PC-3 (cell line): Measurements from ENCODE around the gene LMO7. TPM values are rescaled to one million over a fixed set of nuclear protein-coding genes. Genes with fewer than 3 reads are reported as not detected.

Experiments used
- ATAC-seq: fragments of 200-7000 bp; cut with Tn5 transposase; 2 replicates; pipeline ENCODE4 v1.9.1; 2020; ENCODE audit warnings: mild to moderate bottlenecking, moderate library complexity
- BruUV-seq: library from RNA; stranded (reverse); fragments of 400-500 nt; replicated peaks from 2 replicates; lab custom pipeline; 2021; lab: Mats Ljungman, UMichigan
- CTCF ChIA-PET: fragments of 300-600 bp; sonication (Branson Sonifier 250); formaldehyde crosslinking; loops from one replicate; lab custom pipeline; 2022; ENCODE audit warnings: antibody characterized with exemption; lab: Charles Lee
- POLR2A ChIA-PET: fragments of 300-600 bp; sonication (Branson Sonifier 250); formaldehyde crosslinking; loops from one replicate; lab custom pipeline; 2022; ENCODE audit warnings: antibody characterized with exemption; ENCODE audit not compliant: unreplicated experiment; lab: Charles Lee
- DNase-seq: peaks from one replicate; pipeline ENCODE4 v3.0.0-alpha.2; 2015
- H2AFZ ChIP-seq: fragments of 300-600 bp; sonication (generic); 2 replicates; pipeline ENCODE4 v1.6.0; 2016; ENCODE audit warnings: antibody characterized with exemption, low read length
- H3F3A ChIP-seq: fragments of 300-600 bp; sonication (generic); one replicate; pipeline ENCODE4 v1.6.0; 2017; ENCODE audit warnings: antibody characterized with exemption, low read length, control low read depth, mild to moderate bottlenecking; ENCODE audit not compliant: unreplicated experiment
- H3K27ac ChIP-seq: fragments of 300-600 bp; sonication (generic); 2 replicates; pipeline ENCODE4 v1.5.1; 2016; ENCODE audit warnings: mild to moderate bottlenecking, low read length
- H3K27me3 ChIP-seq: fragments of 300-600 bp; sonication (generic); 2 replicates; pipeline ENCODE4 v1.6.1; 2016; ENCODE audit warnings: low read length, mixed read lengths
- H3K36me3 ChIP-seq: fragments of 300-600 bp; sonication (generic); 2 replicates; pipeline ENCODE4 v1.6.1; 2016; ENCODE audit warnings: low read depth, mixed run types, low read length, mixed read lengths
- H3K4me1 ChIP-seq: fragments of 300-600 bp; sonication (generic); 2 replicates; pipeline ENCODE4 v1.5.1; 2016; ENCODE audit warnings: low read length; ENCODE audit not compliant: insufficient read depth
- H3K4me2 ChIP-seq: fragments of 300-600 bp; sonication (generic); 2 replicates; pipeline ENCODE4 v1.6.0; 2016; ENCODE audit warnings: low read length
- H3K4me3 ChIP-seq: fragments of 300-600 bp; sonication (generic); 2 replicates; pipeline ENCODE4 v1.5.1; 2016; ENCODE audit warnings: mild to moderate bottlenecking, low read length, mixed read lengths
- H3K79me2 ChIP-seq: fragments of 300-600 bp; sonication (generic); 2 replicates; pipeline ENCODE4 v1.6.1; 2017; ENCODE audit warnings: low read length, mixed read lengths
- H3K9ac ChIP-seq: fragments of 300-600 bp; sonication (generic); 2 replicates; pipeline ENCODE4 v1.6.0; 2016; ENCODE audit warnings: mild to moderate bottlenecking, low read length
- H3K9me2 ChIP-seq: fragments of 300-600 bp; sonication (generic); replicated peaks from 2 replicates; pipeline ENCODE4 v1.6.1; 2016; ENCODE audit warnings: mixed run types, low read length, mixed read lengths
- H3K9me3 ChIP-seq: fragments of 300-600 bp; sonication (generic); 2 replicates; pipeline ENCODE4 v1.6.1; 2016; ENCODE audit warnings: low read length, mixed read lengths
- H4K20me1 ChIP-seq: fragments of 300-600 bp; sonication (generic); 2 replicates; pipeline ENCODE4 v1.6.1; 2016; ENCODE audit warnings: low read length, mixed read lengths
- CTCF ChIP-seq: fragments of 300-600 bp; sonication (generic); conservative IDR thresholded peaks from 2 replicates; pipeline ENCODE4 v1.5.1; 2017; ENCODE audit warnings: antibody characterized with exemption, low read depth, mild to moderate bottlenecking, low read length
- EZH2 ChIP-seq: fragments of 300-600 bp; sonication (generic); IDR thresholded peaks from one replicate; pipeline ENCODE4 v1.6.1; 2017; ENCODE audit warnings: antibody characterized with exemption, mild to moderate bottlenecking, low read length; ENCODE audit not compliant: unreplicated experiment
- EZH2phosphoT487 ChIP-seq: fragments of 300-600 bp; sonication (generic); IDR thresholded peaks from 2 replicates; pipeline ENCODE4 v1.6.1; 2018; ENCODE audit warnings: mild to moderate bottlenecking, antibody characterized with exemption, low read length, borderline replicate concordance
- intact Hi-C: fragments of 100-400 bp; cut with micrococcal nuclease; formaldehyde crosslinking; loops from 2 replicates; pipeline ENCODE4 v1.9.0; 2023
- total RNA-seq: library from RNA; depleted of rRNA; stranded (reverse); fragments of >200 nt; gene quantifications from 2 replicates; pipeline ENCODE4 v1.2.3, GENCODE V29; 2014

Gene LMO7
- total RNA-seq, 1 experiment from 2014 or later = 83.6 TPM

- POLR2A ChIA-PET = no interaction called here
- intact Hi-C loops = no loop called here
- TF ChIP-seq CTCF = no peak
- no peak for TF ChIP-seq EZH2phosphoT487
- TF ChIP-seq EZH2 = no peak
Measured at GRCh38 chr13:75736173-75736572, 100.0 kb downstream of the LMO7 start.

GRCh38 chr13:75738841-75739240 is 102.7 kb downstream of the LMO7 start:
- no peaks in the 10 kb centered on the region for H3F3A ChIP-seq
- no peaks in the 10 kb centered on the region for H3K27me3 ChIP-seq
- H3K27ac ChIP-seq = no peak overlapping the region
- no TSS peak for BruUV-seq
- H2AFZ ChIP-seq = no peak overlapping the region
- no peak overlapping the region for H3K9ac ChIP-seq
- intact Hi-C loops = no loop called here
- no peaks in the 10 kb centered on the region for H3K4me1 ChIP-seq
- ATAC-seq = no peak
- no peak for TF ChIP-seq CTCF
- no peak for TF ChIP-seq EZH2
- TF ChIP-seq EZH2phosphoT487 = no peak
- H3K4me2 ChIP-seq = no peak overlapping the region
- ChIA-PET POLR2A (no interaction called here), CTCF (no interaction called here)
- H3K9me3 ChIP-seq = no peaks in the 10 kb centered on the region
- 0 out of 2 replicates have a peak, but pooled peaks cover 16% of the 10 kb centered on the region for H3K79me2 ChIP-seq
- no peaks in the 10 kb centered on the region for H4K20me1 ChIP-seq
- DNase-seq = no peak
- H3K9me2 ChIP-seq = no peaks in the 10 kb centered on the region
- H3K36me3 ChIP-seq = no peaks in the 10 kb centered on the region
- H3K4me3 ChIP-seq = no peak overlapping the region

More at GRCh38 chr13:75736173-75736572, 100.0 kb downstream of the LMO7 start:
- H3K9ac ChIP-seq = no peak overlapping the region
- no peaks in the 10 kb centered on the region for H3K27me3 ChIP-seq
- H3K79me2 ChIP-seq = 0 out of 2 replicates have a peak, but pooled peaks cover 17% of the 10 kb centered on the region
- ATAC-seq (no peak), DNase-seq (no peak)
- CTCF ChIA-PET = no interaction called here
- H3K4me3 ChIP-seq = no peak overlapping the region
- H3K27ac ChIP-seq = no peak overlapping the region
- no peak overlapping the region for H2AFZ ChIP-seq
- no peaks in the 10 kb centered on the region for H3K4me1 ChIP-seq
- BruUV-seq = no TSS peak
- H3K9me3 ChIP-seq = no peaks in the 10 kb centered on the region
- no peaks in the 10 kb centered on the region for H4K20me1 ChIP-seq
- no peaks in the 10 kb centered on the region for H3K36me3 ChIP-seq
- H3K4me2 ChIP-seq = no peak overlapping the region
- no peaks in the 10 kb centered on the region for H3F3A ChIP-seq
- no peaks in the 10 kb centered on the region for H3K9me2 ChIP-seq

- TF ChIP-seq EZH2 = no peak
- H3K4me2 ChIP-seq = no peak overlapping the region
- H3K27ac ChIP-seq = no peak overlapping the region
- H3K36me3 ChIP-seq = no peaks in the 10 kb centered on the region
- H3K4me3 ChIP-seq = no peak overlapping the region
- no peak overlapping the region for H2AFZ ChIP-seq
- 0 out of 2 replicates have a peak, but pooled peaks cover 11% of the 10 kb centered on the region for H3K79me2 ChIP-seq
- CTCF ChIA-PET = no interaction called here
- intact Hi-C loops = no loop called here
- no peaks in the 10 kb centered on the region for H3K9me2 ChIP-seq
- no peaks in the 10 kb centered on the region for H3K9me3 ChIP-seq
- no peaks in the 10 kb centered on the region for H3K4me1 ChIP-seq
- H3F3A ChIP-seq = no peaks in the 10 kb centered on the region
- H3K9ac ChIP-seq = no peak overlapping the region
- no peaks in the 10 kb centered on the region for H4K20me1 ChIP-seq
- no peak for DNase-seq
- BruUV-seq = no TSS peak
- POLR2A ChIA-PET = no interaction called here
- no peak for ATAC-seq
- no peaks in the 10 kb centered on the region for H3K27me3 ChIP-seq
Measured at GRCh38 chr13:75739244-75739868, 103.2 kb downstream of the LMO7 start.
